Measurements from ENCODE around the gene CYS1. TPM values are rescaled to one million over a fixed set of nuclear protein-coding genes. Genes with fewer than 3 reads are reported as not detected.

Gene CYS1
- total and polyA plus RNA-seq, 2 of the 8 experiments (the other 6 are each of a cell fraction or from before 2014, with no cell fraction given) = 0.09 to 0.13 TPM

DNA sequence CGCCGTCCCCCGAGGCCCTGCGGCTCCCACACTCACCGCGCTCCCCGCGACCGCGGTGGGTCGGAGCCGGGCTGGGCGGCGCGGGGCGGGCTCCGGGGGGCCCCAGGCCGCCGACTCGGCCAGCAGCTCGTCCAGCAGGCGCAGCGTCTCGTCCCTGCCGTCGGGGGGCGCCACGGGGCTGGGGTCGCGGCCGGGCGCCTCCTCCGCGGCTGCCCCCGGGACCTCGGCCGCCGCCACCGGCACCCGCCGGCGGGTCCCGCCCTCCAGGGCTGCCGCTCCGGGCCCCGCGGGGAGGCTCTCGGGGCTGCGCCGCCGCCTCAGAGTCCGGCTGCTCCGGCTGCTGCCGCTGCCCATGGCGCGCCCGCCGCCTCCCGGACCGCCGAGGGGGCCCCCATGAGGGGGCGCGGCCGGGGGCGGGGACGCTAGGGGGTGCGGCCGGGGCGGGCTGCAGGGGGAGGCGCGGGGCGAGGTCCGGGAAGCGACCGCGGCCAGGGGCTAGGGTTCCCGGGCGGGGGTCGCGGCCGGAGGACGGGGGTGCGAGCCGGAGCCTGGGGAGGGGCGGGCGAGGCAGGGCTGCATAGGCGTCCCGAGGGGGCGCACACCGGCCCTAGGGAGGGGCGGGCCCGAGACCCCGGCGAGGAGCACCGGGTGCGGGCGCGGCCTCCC lies at the start of gene CYS1 (continued):
- TF ChIP-seq CTCF (IDR thresholded peaks at IDR 0.05; ENCODE audit: control extremely low read depth in 1 of 3, insufficient read depth in 1 of 3, low read depth in 1 of 3, low read length in 3 of 3) = peak; percentile 26 to 75 (median 45)
- peak; percentile 33; the same call in 1 of the 2 replicates for TF ChIP-seq PHF8 (conservative IDR thresholded peaks at IDR 0.05; ENCODE audit: low read depth, low read length)
- no peak for TF ChIP-seq SRF (IDR thresholded peaks at IDR 0.05; ENCODE audit: low read depth, low read length)
- no peak for TF ChIP-seq TAF1 (IDR thresholded peaks at IDR 0.05; ENCODE audit: low read depth, low read length)
- no peak for TF ChIP-seq CBX8 (IDR thresholded peaks at IDR 0.05; ENCODE audit: borderline replicate concordance, low read depth, low read length)
- no peak for TF ChIP-seq JUND (IDR thresholded peaks at IDR 0.05; ENCODE audit: low read length)
- TF ChIP-seq RNF2 (IDR thresholded peaks at IDR 0.05; ENCODE audit: borderline replicate concordance, low read depth, low read length, missing control alignments, poor library complexity, severe bottlenecking) = no peak
- TF ChIP-seq NRF1 (IDR thresholded peaks at IDR 0.05; ENCODE audit: low read depth, low read length) = no peak

Measured in H1 (cell line).